SU-DHL-6 (cell line): Measurements from ENCODE around the gene DPEP2.

Experiments used
- EZH2phosphoT487 ChIP-seq: fragments of 200-600 bp; sonication (generic), shearing (Covaris generic); conservative IDR thresholded peaks from 2 replicates; pipeline ENCODE4 v1.6.1; 2018; ENCODE audit warnings: mild to moderate bottlenecking, antibody characterized with exemption, low read length, moderate library complexity, mixed read lengths
- TF ChIP-seq, protein P1 (sequence below): fragments of 200-600 bp; sonication (generic); IDR thresholded peaks from one replicate; pipeline ENCODE4 v1.5.1; 2017; ENCODE audit warnings: antibody characterized with exemption, mild to moderate bottlenecking, low read length, moderate library complexity; ENCODE audit not compliant: insufficient read depth, poor library complexity, severe bottlenecking

DNA sequence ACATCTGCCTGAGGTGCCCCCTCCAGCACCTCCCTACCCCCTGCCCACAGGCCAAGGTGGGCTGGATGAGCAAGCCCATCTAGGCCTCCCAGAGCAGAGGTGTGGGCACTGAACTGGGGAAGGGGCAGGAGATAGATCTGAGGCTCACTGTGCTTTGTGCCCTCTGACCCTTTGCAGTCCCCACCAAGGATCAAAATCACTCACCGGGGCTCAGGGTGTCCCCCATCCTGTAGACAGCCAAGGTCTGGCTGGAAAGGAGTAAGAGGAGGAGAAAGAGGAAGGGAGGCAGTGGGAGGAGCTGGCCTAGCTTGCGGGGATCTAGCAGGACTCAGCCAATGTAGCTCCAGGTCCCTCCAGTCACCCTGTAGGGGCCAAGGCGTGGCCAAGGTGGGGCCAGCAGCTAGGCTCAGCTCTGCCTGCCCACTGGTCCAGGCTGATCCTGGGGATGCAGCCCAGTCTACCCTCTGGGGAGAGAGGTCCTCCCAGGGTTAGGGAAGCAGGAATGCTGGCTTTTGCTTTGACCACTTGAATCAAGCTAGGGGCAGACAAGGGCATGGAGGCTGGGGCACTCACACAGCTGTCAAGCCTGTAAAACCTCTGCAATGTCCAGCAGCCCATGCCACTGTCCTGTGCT is 32.6 kb downstream of the DPEP2 start:
- TF ChIP-seq, protein P1, sequence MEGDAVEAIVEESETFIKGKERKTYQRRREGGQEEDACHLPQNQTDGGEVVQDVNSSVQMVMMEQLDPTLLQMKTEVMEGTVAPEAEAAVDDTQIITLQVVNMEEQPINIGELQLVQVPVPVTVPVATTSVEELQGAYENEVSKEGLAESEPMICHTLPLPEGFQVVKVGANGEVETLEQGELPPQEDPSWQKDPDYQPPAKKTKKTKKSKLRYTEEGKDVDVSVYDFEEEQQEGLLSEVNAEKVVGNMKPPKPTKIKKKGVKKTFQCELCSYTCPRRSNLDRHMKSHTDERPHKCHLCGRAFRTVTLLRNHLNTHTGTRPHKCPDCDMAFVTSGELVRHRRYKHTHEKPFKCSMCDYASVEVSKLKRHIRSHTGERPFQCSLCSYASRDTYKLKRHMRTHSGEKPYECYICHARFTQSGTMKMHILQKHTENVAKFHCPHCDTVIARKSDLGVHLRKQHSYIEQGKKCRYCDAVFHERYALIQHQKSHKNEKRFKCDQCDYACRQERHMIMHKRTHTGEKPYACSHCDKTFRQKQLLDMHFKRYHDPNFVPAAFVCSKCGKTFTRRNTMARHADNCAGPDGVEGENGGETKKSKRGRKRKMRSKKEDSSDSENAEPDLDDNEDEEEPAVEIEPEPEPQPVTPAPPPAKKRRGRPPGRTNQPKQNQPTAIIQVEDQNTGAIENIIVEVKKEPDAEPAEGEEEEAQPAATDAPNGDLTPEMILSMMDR, result no peak
- TF ChIP-seq EZH2phosphoT487, result no peak
